OCI-LY1 (cell line): ENCODE data around the gene SLCO1A2.

Experiments
- EZH2 ChIP-seq: fragments of 200-600 bp; sonication (generic), shearing (Covaris generic); IDR thresholded peaks from 2 replicates; pipeline ENCODE4 v1.8.0; 2017; ENCODE audit warnings: borderline replicate concordance, mixed run types, mild to moderate bottlenecking, antibody characterized with exemption, low read length, moderate library complexity, mixed read lengths
- TF ChIP-seq, protein P1 (sequence below): fragments of 200-600 bp; sonication (generic), shearing (Covaris generic); IDR thresholded peaks from 2 replicates; pipeline ENCODE4 v1.5.1; 2017; ENCODE audit warnings: mild to moderate bottlenecking, antibody characterized with exemption, low read length, moderate library complexity, mixed read lengths

- TF ChIP-seq, protein P1, sequence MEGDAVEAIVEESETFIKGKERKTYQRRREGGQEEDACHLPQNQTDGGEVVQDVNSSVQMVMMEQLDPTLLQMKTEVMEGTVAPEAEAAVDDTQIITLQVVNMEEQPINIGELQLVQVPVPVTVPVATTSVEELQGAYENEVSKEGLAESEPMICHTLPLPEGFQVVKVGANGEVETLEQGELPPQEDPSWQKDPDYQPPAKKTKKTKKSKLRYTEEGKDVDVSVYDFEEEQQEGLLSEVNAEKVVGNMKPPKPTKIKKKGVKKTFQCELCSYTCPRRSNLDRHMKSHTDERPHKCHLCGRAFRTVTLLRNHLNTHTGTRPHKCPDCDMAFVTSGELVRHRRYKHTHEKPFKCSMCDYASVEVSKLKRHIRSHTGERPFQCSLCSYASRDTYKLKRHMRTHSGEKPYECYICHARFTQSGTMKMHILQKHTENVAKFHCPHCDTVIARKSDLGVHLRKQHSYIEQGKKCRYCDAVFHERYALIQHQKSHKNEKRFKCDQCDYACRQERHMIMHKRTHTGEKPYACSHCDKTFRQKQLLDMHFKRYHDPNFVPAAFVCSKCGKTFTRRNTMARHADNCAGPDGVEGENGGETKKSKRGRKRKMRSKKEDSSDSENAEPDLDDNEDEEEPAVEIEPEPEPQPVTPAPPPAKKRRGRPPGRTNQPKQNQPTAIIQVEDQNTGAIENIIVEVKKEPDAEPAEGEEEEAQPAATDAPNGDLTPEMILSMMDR = no peak
- TF ChIP-seq EZH2 = no peak
Measured at GRCh38 chr12:21370845-21371449, 36.2 kb upstream of the SLCO1A2 start.
